Mesenchymal stem cell (in vitro differentiated cells and primary cell): ENCODE measurements around the gene ZNF180.
"Not testable (repeated sequence)": the region's sequence is repeated elsewhere in the genome, so short reads cannot be mapped to it uniquely, and the experiment has no call there.

ENCODE experiments used
- DNase-seq: peaks from one replicate; pipeline ENCODE4 v3.0.0-alpha.2; 2013
- H2AFZ ChIP-seq: one replicate; pipeline ENCODE4 v1.6.1; 2013; ENCODE audit warnings: low read depth, mild to moderate bottlenecking, control low read depth, inconsistent platforms, low read length, moderate library complexity
- H2AK5ac ChIP-seq: 2 replicates; pipeline ENCODE4 v1.6.1; 2013; ENCODE audit warnings: low read length, moderate library complexity, mild to moderate bottlenecking, inconsistent platforms; ENCODE audit not compliant: severe bottlenecking
- H2BK120ac ChIP-seq: one replicate; pipeline ENCODE4 v1.6.1; 2013; ENCODE audit warnings: low read depth, mild to moderate bottlenecking, inconsistent platforms, low read length, moderate library complexity
- H2BK12ac ChIP-seq, 2 experiments: one replicate each; pipeline ENCODE4 v1.6.1; 2013; ENCODE audit warnings: inconsistent platforms in 2 of 2, low read length in 2 of 2, mild to moderate bottlenecking in 2 of 2, moderate library complexity in 2 of 2, control low read depth in 1 of 2
- H2BK15ac ChIP-seq: one replicate; pipeline ENCODE4 v1.6.1; 2013; ENCODE audit warnings: mild to moderate bottlenecking, low read depth, inconsistent platforms; ENCODE audit not compliant: poor library complexity, severe bottlenecking
- H2BK5ac ChIP-seq: 2 replicates; pipeline ENCODE4 v1.6.1; 2013; ENCODE audit warnings: low read depth, mild to moderate bottlenecking, low read length, control low read depth, inconsistent platforms; ENCODE audit not compliant: poor library complexity, severe bottlenecking
- H3K14ac ChIP-seq, 2 experiments: one replicate each; pipeline ENCODE4 v1.6.1; 2013; ENCODE audit warnings: inconsistent platforms in 2 of 2, low read length in 2 of 2, control low read depth in 1 of 2, mild to moderate bottlenecking in 1 of 2, moderate library complexity in 1 of 2
- H3K18ac ChIP-seq, 2 experiments: one replicate each; pipeline ENCODE4 v1.6.1; 2013; ENCODE audit warnings: inconsistent platforms in 2 of 2, low read length in 2 of 2, control low read depth in 1 of 2, low read depth in 1 of 2, mild to moderate bottlenecking in 1 of 2
- H3K23ac ChIP-seq, 2 experiments: one replicate each; pipeline ENCODE4 v1.6.1; 2013; ENCODE audit warnings: inconsistent platforms in 2 of 2, low read length in 2 of 2, mild to moderate bottlenecking in 2 of 2, moderate library complexity in 2 of 2, control low read depth in 1 of 2
- H3K27ac ChIP-seq: 2 replicates; pipeline ENCODE4 v1.5.1; 2013; ENCODE audit warnings: mild to moderate bottlenecking, moderate library complexity, low read length, control low read depth, inconsistent platforms; ENCODE audit not compliant: poor library complexity, severe bottlenecking
- H3K27me3 ChIP-seq, 2 experiments: 2 replicates each; pipeline versions ENCODE4 v1.6.1 to v1.7.0; 2013; ENCODE audit warnings: low read length in 2 of 2, mild to moderate bottlenecking in 2 of 2, moderate library complexity in 2 of 2, control low read depth in 1 of 2, inconsistent platforms in 1 of 2; ENCODE audit not compliant: control insufficient read depth in 1 of 2, insufficient read depth in 1 of 2
- H3K36me3 ChIP-seq, 2 experiments: 2 replicates each; pipeline versions ENCODE4 v1.6.1 to v1.7.0; 2013; ENCODE audit warnings: low read length in 2 of 2, control low read depth in 1 of 2, inconsistent platforms in 1 of 2, low read depth in 1 of 2, mild to moderate bottlenecking in 1 of 2; ENCODE audit not compliant: insufficient read depth in 2 of 2, control insufficient read depth in 1 of 2
- H3K4ac ChIP-seq, 2 experiments: one replicate each; pipeline ENCODE4 v1.6.1; 2013; ENCODE audit warnings: inconsistent platforms in 2 of 2, low read length in 2 of 2, mild to moderate bottlenecking in 2 of 2, moderate library complexity in 2 of 2, control low read depth in 1 of 2, low read depth in 1 of 2
- H3K4me1 ChIP-seq: 2 replicates; pipeline ENCODE4 v1.6.1; 2013; ENCODE audit warnings: low read depth, low read length, control low read depth; ENCODE audit not compliant: control insufficient read depth, insufficient read depth
- H3K4me2 ChIP-seq: 2 replicates; pipeline ENCODE4 v1.6.1; 2013; ENCODE audit warnings: low read length, mild to moderate bottlenecking, inconsistent platforms; ENCODE audit not compliant: poor library complexity, severe bottlenecking
- H3K4me3 ChIP-seq, 2 experiments: 2 replicates each; pipeline versions ENCODE4 v1.5.1 to v1.7.0; 2013; ENCODE audit warnings: low read length in 2 of 2, mild to moderate bottlenecking in 2 of 2, control low read depth in 1 of 2, low read depth in 1 of 2; ENCODE audit not compliant: insufficient read depth in 1 of 2
- H3K79me1 ChIP-seq: replicated peaks from 2 replicates; pipeline ENCODE4 v1.6.1; 2013; ENCODE audit warnings: mild to moderate bottlenecking, control low read depth, low read length, inconsistent platforms; ENCODE audit not compliant: poor library complexity, severe bottlenecking
- H3K9ac ChIP-seq: 2 replicates; pipeline ENCODE4 v1.7.0; 2013; ENCODE audit warnings: mild to moderate bottlenecking, low read length, moderate library complexity
- H3K9me3 ChIP-seq: 2 replicates; pipeline ENCODE4 v1.7.0; 2013; ENCODE audit warnings: mild to moderate bottlenecking, low read length; ENCODE audit not compliant: control insufficient read depth
- H4K8ac ChIP-seq: one replicate; pipeline ENCODE4 v1.6.1; 2013; ENCODE audit warnings: inconsistent platforms, mild to moderate bottlenecking, low read length, moderate library complexity
- H4K91ac ChIP-seq: one replicate; pipeline ENCODE4 v1.6.1; 2013; ENCODE audit warnings: mild to moderate bottlenecking, low read length, inconsistent platforms
- WGBS: methylation state at CpG from one replicate; pipeline ENCODE4 v1.1.7; 2013; ENCODE audit warnings: mixed read lengths; 5-methylcytosine and 5-hydroxymethylcytosine counted together

ZNF180 gene

DNA sequence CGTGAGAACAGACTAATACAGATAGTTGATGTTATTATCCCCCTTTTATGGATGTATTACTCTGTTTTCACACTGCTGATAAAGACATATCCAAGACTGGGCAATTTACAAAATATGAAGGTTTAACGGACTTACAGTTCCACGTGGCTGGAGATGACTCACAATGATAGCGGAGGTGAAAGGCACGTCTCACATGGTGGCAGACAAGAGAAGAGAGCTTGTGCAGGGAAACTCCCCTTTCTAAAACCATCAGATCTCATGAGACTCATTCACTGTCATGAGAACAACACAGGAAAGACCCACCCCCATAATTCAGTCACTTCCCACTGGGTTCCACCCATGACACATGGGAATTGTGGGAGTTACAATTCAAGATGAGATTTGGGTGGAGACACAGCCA is 31.6 kb downstream of the ZNF180 start:
- not testable (repeated sequence) for H2BK12ac ChIP-seq, H4K91ac ChIP-seq, H3K23ac ChIP-seq, H3K36me3 ChIP-seq, H3K79me1 ChIP-seq, DNase-seq, H3K4me2 ChIP-seq, H3K27ac ChIP-seq, H2BK15ac ChIP-seq, H2BK5ac ChIP-seq, H3K18ac ChIP-seq, H4K8ac ChIP-seq, H3K4me3 ChIP-seq, H2AK5ac ChIP-seq, H3K27me3 ChIP-seq, H3K9ac ChIP-seq, H3K4me1 ChIP-seq, H2AFZ ChIP-seq, H2BK120ac ChIP-seq, H3K14ac ChIP-seq, H3K4ac ChIP-seq
- WGBS = 64% methylated on average over 4 of the region's 5 CpGs
- peaks cover 85% of the 10 kb centered on the region for H3K9me3 ChIP-seq

DNA sequence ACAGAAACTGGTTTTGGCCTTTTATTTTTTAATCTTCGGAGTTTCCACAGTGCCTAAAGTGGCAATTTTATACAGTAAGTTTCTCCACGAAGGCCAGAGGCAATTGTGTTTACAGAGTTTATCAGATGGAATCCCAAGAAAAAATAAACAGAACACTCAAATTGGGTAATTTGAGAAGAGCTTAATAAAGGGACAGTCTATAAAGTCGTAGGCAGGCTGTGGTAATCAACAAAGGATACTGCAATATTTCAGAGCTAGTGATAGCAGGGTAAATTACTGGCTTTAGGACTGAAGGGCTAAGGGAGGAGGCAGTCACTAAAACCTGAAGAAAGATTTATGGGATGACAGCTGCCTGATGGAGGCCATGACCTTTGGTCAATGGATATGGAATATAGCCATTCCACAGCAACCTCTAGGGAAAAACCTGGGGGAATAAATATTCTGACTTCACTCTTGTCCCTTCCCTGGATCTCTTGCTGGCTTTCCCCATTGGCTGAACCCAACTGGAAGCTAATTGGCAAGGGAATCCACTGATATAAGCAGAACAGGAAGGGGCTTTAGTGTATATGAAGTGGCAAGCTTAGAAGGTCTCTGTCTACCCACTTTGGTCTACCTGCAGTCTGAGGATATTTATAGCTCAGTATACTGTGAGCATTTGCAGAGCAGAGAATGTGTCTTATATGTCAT is 37.6 kb downstream of the ZNF180 start:
- not testable (repeated sequence) for H3K23ac ChIP-seq, H4K91ac ChIP-seq, H3K4me2 ChIP-seq, H4K8ac ChIP-seq, H2AFZ ChIP-seq, H3K79me1 ChIP-seq, H3K18ac ChIP-seq, H3K14ac ChIP-seq, H2BK5ac ChIP-seq, H3K27ac ChIP-seq, H3K4ac ChIP-seq, H2BK12ac ChIP-seq, DNase-seq, H3K27me3 ChIP-seq, H2AK5ac ChIP-seq, H3K9ac ChIP-seq, H2BK120ac ChIP-seq, H3K36me3 ChIP-seq, H2BK15ac ChIP-seq, H3K4me3 ChIP-seq, H3K4me1 ChIP-seq
- peaks cover 45% of the 10 kb centered on the region for H3K9me3 ChIP-seq
- WGBS = 35% methylated on average over 3 of the region's 3 CpGs

DNA sequence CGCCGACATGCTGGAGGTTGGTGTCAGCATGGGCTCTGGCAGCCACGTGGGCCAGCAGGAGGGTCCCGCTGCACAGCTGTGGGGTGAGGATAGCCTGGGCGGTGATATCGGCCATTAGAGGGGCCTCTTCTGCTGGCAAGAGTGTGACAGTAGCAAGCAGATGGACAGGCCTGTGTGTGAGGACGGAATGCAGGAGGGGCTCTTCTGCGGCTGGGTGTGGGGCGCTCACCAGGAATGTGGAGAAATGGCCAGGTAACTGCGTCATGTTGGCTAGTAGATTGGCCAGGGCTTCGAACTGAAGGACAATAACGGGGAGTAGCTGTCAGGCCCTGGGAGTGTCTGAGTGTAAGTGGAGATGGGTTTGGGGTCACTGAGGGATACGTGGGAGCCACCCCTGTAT is 44.3 kb downstream of the ZNF180 start:
- H3K9me3 ChIP-seq = peaks cover 43% of the 10 kb centered on the region
- DNase-seq, H3K4me1 ChIP-seq, H4K8ac ChIP-seq, H3K4ac ChIP-seq, H2BK5ac ChIP-seq, H3K14ac ChIP-seq, H3K27ac ChIP-seq, H2BK120ac ChIP-seq, H3K36me3 ChIP-seq, H4K91ac ChIP-seq, H3K18ac ChIP-seq, H3K79me1 ChIP-seq, H2AFZ ChIP-seq, H2BK12ac ChIP-seq, H3K23ac ChIP-seq, H3K4me3 ChIP-seq, H3K9ac ChIP-seq, H3K4me2 ChIP-seq, H3K27me3 ChIP-seq, H2AK5ac ChIP-seq, H2BK15ac ChIP-seq: not testable (repeated sequence)
- no CpG with 5 or more reads among the region's 13 CpGs for WGBS

DNA sequence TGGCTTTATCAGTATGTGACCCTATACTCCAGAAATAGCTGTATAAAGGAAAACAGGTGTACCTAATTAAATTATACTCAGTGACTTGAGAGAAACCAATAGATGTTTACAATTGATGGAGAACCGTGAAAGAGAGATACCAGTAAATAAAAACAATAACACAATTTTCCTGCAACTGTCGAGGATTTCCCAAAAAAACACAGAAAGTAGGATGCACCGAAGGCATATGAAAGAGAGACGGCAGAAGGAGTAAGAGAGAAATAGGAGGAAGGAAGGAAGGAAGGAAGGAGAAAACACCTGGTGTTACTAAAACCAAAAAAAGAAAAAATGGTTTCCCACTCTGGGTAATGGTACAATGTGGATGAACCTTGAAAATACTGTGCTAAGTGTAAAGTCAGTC is 45.2 kb downstream of the ZNF180 start:
- Histone ChIP-seq H3K27me3 (no peaks in the 10 kb centered on the region), H3K23ac (no peak overlapping the region), H3K27ac (no peak overlapping the region), H3K4me3 (no peak overlapping the region), H3K14ac (no peak overlapping the region), H4K91ac (no peak overlapping the region), H2BK15ac (no peak overlapping the region), H3K4me2 (no peak overlapping the region), H3K4me1 (no peaks in the 10 kb centered on the region), H3K79me1 (no peaks in the 10 kb centered on the region), H3K9ac (no peak overlapping the region), H2AK5ac (no peak overlapping the region), H2BK12ac (no peak overlapping the region), H4K8ac (no peak overlapping the region), H2BK5ac (no peak overlapping the region), H3K9me3 (peaks cover 46% of the 10 kb centered on the region), H2BK120ac (no peak overlapping the region), H3K4ac (no peak overlapping the region), H3K36me3 (no peaks in the 10 kb centered on the region), H3K18ac (no peak overlapping the region), H2AFZ (no peak overlapping the region)
- WGBS = 94% methylated on average over 3 of the region's 4 CpGs
- DNase-seq = no peak
